Stimulated activated CD8-positive, alpha-beta memory T cell treated with anti-CD3 and anti-CD28 coated beads, Interleukin-4, amount 100 ng/mL, for 24 hours (primary cell): ENCODE results near the gene DSG3.

Experiments used
- DNase-seq: peaks from one replicate; pipeline ENCODE4 v3.0.0-alpha.2; 2020; ENCODE audit warnings: low read depth

DSG3 gene

GRCh38 chr18:31516437-31516836, 68.9 kb downstream of the DSG3 start:
- no peak for DNase-seq

GRCh38 chr18:31526374-31526773, 78.8 kb downstream of the DSG3 start:
- DNase-seq: no peak
